Epidermal melanocyte (primary cell): Measurements from ENCODE around the gene EXOC4.

Experiments
- DNase-seq: peaks from one replicate; pipeline ENCODE4 v3.0.0; 2011; ENCODE audit warnings: low spot score; ENCODE audit not compliant: insufficient read length

EXOC4 gene

GRCh38 chr7:133423618-133424017 lies 170.7 kb downstream of the EXOC4 start:
- DNase-seq = no peak

- no peak for DNase-seq
These were observed 175.4 kb downstream of the EXOC4 start for GRCh38 chr7:133428326-133428725.

DNA sequence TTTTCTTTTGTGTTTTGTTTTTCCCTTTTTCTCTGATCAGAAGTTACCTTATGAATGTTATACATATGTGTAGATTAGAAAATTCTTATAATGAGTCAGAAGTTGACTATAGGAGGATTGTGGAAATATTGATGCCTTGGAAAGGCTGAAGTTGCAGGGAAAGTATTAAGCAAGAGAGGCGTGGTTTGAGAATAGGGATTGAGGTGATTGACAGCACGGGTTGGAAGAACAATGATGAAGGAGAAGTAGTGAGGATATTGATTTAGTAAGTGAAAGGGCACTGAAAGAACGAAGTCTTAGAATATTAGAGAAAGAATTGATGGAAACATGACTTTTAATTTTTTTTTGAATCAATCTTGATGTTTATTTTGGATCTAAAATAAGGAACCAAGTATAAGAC lies 176.0 kb downstream of the EXOC4 start:
- no peak for DNase-seq

DNA sequence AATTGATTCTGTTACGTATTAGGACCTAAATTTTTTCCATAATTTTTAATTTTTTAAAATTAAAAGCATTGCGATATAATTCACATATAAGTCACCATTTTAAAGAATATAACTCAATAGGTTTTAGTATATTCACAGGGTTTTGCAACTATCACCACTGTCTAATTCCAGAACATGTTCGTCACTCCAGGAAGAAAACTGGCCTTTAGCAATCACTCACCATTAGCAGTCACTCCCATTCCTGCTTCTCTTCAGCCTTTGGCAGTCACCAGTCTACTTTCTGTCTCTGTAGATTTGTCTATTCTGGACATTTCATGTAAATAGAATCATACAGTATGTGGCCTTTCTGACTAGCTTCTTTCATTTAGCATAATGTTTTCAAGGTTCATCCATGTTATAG lies 176.5 kb downstream of the EXOC4 start:
- no peak for DNase-seq

DNA sequence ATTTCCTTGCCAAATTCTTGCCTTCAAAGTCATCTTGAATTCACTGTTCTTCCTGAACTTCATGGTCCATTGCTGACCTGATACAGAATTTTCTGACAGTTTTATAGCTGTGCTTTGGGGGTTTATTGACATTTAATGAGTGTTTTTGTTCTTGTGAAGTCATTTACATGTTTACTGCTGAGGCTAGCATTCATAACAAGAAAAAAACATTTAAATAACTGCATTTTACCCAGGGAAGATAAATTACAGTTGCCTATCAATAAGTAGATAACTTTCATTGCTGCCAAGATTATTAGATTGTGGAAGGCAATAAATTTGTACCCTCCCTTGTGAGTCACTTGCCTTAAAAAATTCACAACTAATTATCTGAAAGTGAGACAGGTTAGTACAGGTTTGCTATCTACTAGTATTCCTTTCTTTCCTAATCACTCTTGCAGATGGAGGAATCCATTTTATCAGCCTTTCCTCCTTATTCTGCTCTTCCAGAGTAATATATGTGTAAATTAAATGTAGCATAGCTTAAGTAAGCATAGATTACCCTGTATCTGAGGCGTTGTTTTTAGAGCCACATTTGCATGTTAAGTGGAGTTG lies 178.4 kb downstream of the EXOC4 start:
- DNase-seq = no peak

DNA sequence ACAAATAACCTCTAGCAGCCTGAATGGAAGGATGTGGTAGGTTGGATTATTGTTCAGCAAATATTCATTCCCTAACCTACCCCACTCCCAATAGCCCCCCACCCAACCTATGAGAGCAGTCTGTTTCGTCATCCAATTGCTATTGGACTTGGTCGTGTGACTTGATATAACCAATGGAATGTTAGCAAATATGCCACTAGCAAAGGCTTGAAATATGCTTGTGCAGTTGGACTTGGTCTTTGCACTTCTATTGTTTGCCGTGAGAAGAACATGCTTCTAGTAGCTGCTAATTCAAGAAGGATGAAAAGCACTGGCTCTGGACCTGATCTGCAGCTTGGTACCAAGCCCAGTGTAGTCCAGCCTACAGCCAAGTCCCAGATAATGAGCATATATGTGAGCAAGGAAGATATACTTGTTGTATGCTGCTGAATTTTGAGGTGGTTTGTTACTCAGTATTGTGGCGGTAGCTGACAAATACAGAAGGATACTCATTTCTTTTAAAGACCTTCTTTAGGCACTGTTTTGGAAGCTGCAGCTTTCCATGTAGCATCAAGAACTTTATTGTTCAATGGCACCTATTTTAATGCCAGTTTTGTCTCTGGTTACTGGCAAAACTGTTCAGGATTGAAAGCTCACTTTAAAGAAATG lies 180.4 kb downstream of the EXOC4 start:
- DNase-seq = no peak

DNA sequence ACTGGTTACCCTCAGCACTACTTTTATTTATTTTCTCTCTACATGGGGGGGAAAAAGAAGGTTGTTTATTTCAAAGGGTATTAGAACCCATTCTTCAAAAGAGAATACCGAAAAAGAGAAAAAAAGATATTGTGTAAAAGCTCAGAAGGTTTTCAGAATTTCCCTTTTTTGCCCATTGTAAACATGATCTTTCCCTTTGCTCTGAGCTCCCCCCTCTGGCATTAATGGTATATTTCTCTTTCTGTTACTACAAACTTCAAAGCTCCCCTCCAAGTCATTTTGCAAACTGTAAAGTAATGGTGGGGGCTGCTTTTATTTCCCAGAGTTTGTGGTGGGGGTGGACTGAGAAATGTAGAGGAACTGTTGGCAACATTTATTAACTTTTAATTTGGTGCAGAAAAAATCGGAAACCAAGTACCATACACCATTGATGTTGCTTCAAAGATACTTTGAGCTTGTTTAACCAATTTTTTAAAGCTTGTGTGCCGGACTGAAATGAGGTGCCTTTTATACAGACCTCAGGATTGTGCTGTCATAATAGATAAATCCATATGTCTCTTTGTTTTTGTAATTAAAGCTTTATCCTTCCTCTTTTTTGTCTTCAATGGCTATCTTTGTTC lies 181.5 kb downstream of the EXOC4 start:
- no peak for DNase-seq

- no peak for DNase-seq
These were observed 183.1 kb downstream of the EXOC4 start for GRCh38 chr7:133436014-133436428.

GRCh38 chr7:133437544-133437943 lies 184.7 kb downstream of the EXOC4 start:
- DNase-seq = no peak

GRCh38 chr7:133442818-133443217 lies 189.9 kb downstream of the EXOC4 start:
- DNase-seq = no peak

DNA sequence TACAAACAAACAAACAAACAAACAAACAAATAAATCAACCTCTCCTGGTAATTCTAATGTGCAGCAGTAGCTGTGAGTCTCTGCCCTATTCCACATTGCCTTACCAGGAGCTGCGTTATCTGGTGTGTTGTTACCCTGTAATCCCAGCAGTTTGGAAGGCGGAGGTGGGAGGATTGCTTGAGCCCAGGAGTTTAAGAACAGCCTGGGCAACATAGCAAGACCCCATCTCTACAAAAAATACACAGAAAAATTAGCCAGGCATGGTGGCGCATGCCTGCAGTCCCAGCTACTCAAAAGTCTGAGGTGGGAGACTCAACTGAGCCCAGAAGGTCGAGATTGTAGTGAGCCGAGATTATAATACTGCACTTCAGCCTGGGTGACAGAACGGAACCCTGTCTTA lies 192.7 kb downstream of the EXOC4 start:
- DNase-seq = no peak

DNA sequence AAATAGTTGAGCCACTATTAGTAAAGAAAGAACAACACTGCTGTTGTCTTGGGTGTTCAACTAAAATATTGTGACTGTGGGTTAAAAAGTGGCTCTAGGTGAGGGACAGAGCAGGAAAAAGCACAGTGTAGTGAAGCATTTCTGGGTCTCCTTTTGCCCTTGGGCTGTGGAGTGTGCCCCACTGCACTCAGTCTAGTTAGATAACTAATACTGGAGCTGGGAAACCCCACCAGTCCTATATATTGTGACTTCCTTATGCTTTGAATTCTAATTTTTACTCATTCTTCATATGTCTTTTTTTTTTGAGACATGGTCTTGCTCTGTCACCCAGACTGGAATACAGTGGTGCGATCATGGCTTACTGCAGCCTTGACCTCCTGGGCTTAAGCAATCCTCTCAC lies 195.1 kb downstream of the EXOC4 start:
- DNase-seq = no peak

GRCh38 chr7:133452577-133452976 lies 199.7 kb downstream of the EXOC4 start:
- no peak for DNase-seq

GRCh38 chr7:133458688-133459087 lies 205.8 kb downstream of the EXOC4 start:
- DNase-seq = no peak

DNA sequence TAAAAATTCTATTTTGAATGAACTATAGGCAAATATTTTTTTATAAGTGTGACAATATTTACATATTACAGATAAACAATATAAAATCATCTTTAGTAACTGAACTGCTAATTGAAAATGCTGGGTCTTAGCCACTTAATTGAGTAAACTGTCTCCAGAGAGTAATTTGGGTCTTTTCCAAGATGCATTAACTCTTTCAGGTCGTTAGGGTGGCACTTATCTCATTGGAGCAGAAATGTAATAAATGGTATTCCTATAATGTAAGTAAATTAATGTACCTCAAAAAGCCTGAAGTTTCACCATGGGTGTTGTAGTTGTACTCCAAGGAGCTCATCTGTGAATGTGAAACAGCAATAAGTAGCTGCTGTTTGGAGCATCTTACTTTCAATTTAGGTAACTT lies 208.5 kb downstream of the EXOC4 start:
- DNase-seq = no peak

DNA sequence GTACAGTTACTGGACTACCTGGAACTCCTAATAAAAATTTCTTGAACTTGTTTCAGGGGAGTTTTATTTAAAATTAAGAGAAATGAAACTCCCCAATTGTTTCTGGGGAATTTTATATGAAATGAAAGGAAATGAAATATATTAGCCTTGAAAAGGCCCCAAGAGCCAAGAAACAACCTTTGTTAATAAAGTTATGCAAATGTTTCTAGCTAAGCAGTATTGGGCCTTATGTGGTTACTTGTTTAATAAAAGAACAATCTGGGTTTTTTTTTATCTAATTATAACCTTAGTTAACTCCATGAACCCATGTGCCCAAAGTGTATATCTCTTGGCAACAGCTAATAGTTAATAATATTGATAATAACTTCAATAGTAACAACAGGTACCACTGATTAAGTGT lies 222.8 kb downstream of the EXOC4 start:
- no peak for DNase-seq

GRCh38 chr7:133477791-133478190 lies 224.9 kb downstream of the EXOC4 start:
- no peak for DNase-seq

- DNase-seq = no peak
These were observed 225.8 kb downstream of the EXOC4 start for GRCh38 chr7:133478591-133479135.

DNA sequence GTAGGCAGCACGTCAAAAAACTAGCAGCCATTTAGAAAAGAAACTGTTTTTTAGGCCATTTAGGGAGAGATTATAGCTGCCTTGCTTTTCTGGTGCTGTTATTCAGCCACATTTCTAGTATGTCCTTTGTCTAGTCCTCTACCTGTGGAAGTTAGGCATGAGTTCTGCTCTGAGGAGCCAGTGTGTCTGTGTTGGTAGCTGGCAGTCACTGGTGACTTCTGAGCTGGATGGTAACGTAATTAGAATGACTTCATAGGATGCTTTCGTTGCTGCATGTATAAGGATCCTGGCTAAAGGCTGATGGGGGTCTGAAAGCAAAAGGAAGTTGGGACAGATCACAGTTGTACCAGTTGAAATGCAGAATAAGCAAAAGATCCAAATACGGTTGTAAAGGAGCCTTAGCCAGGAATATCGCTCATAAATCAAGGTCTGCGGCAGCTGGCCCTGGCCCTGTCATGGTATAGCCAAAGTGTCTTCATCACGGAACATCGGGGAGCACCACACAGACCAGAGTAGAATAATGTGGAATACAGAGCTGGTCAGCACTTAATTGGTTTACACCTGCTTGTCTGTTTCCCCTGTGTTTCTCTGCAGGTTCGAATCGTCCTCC lies 226.7 kb downstream of the EXOC4 start:
- DNase-seq = no peak

DNA sequence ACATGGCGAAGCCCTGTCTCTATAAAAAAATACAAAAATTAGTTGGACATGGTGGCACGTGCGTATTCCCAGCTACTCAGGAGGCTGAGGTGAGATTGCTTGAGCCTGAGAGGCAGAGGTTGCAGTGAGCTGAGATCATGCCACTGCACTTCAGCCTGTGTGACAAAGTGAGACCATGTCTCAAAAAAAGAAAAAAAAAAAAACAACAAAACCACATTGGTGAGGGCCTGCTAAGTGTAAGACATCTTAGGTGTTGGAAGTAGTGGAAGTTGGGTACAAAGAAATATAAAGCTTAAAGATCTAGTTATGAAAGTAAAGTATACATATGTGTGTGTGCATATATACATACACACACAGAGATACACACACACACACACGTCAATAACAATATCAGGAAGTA lies 228.0 kb downstream of the EXOC4 start:
- no peak for DNase-seq

DNA sequence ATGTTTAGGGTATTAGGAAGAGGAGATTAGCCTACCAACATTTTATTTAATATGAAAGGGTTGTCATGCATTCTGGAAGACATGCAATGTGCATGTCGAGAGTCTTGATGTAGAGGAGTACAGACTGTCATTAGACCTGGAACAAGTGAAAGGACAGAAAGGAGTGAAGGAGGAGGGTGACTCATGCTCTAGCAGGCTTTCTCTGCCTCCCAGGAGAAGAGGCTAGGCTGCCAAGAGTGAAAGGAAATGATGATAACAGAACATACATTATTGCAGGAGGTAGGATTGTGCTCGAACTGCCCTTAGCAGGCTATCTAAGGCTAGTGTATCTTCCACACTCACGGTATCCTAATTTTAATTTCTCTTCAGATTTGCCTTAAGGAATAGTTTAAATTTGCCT lies 228.8 kb downstream of the EXOC4 start:
- no peak for DNase-seq

- no peak for DNase-seq
These were observed 229.7 kb downstream of the EXOC4 start for GRCh38 chr7:133482599-133482998.
